HG03439 (cell line): ENCODE measurements around the gene ATP9B.
"Not testable (repeated sequence)": the region's sequence is repeated elsewhere in the genome, so short reads cannot be mapped to it uniquely, and the experiment has no call there.

Experiments
- ATAC-seq: cut with Tn5 transposase; IDR thresholded peaks from one replicate; pipeline ENCODE4 v1.9.1; 2021; ENCODE audit warnings: mild to moderate bottlenecking, moderate library complexity; ENCODE audit not compliant: unreplicated experiment

Gene ATP9B

GRCh38 chr18:79322441-79322840 is 253.2 kb downstream of the ATP9B start:
- ATAC-seq, result no peak

- no peak for ATAC-seq
These were observed 254.3 kb downstream of the ATP9B start for GRCh38 chr18:79323471-79323870.

GRCh38 chr18:79326413-79327198 is 257.4 kb downstream of the ATP9B start:
- ATAC-seq, result no peak

- ATAC-seq, result no peak
These were observed 258.1 kb downstream of the ATP9B start for GRCh38 chr18:79327199-79327721.

GRCh38 chr18:79327915-79328314 is 258.7 kb downstream of the ATP9B start:
- not testable (repeated sequence) for ATAC-seq

GRCh38 chr18:79328887-79329286 is 259.7 kb downstream of the ATP9B start:
- ATAC-seq, result no peak

- ATAC-seq, result no peak
These were observed 260.6 kb downstream of the ATP9B start for GRCh38 chr18:79329786-79330185.

GRCh38 chr18:79332646-79333045 is 263.5 kb downstream of the ATP9B start:
- ATAC-seq, result no peak

GRCh38 chr18:79333046-79333445 is 263.9 kb downstream of the ATP9B start:
- no peak for ATAC-seq

GRCh38 chr18:79334496-79335233 is 265.5 kb downstream of the ATP9B start:
- no peak for ATAC-seq

- no peak for ATAC-seq
These were observed 266.7 kb downstream of the ATP9B start for GRCh38 chr18:79335833-79336360.

GRCh38 chr18:79336556-79337142 is 267.5 kb downstream of the ATP9B start:
- no peak for ATAC-seq

- ATAC-seq, result no peak
These were observed 268.0 kb downstream of the ATP9B start for GRCh38 chr18:79337184-79337583.

GRCh38 chr18:79337620-79338019 is 268.4 kb downstream of the ATP9B start:
- ATAC-seq, result no peak

GRCh38 chr18:79339094-79339908 is 270.1 kb downstream of the ATP9B start:
- ATAC-seq, result no peak

GRCh38 chr18:79343567-79344207 is 274.5 kb downstream of the ATP9B start:
- no peak for ATAC-seq

- ATAC-seq, result no peak
These were observed 275.0 kb downstream of the ATP9B start for GRCh38 chr18:79344208-79344581.

GRCh38 chr18:79345366-79345765 is 276.2 kb downstream of the ATP9B start:
- no peak for ATAC-seq

- ATAC-seq, result no peak
These were observed 276.8 kb downstream of the ATP9B start for GRCh38 chr18:79345981-79346380.

GRCh38 chr18:79348066-79348465 is 278.9 kb downstream of the ATP9B start:
- ATAC-seq, result no peak
